SU-DHL-6 (cell line): Measurements from ENCODE around the gene SLC11A2.

Experiments
- CTCF ChIP-seq: fragments of 200-600 bp; sonication (generic); IDR thresholded peaks from one replicate; pipeline ENCODE4 v1.5.1; 2017; ENCODE audit warnings: antibody characterized with exemption, mild to moderate bottlenecking, low read length, moderate library complexity; ENCODE audit not compliant: insufficient read depth, poor library complexity, severe bottlenecking
- EZH2phosphoT487 ChIP-seq: fragments of 200-600 bp; sonication (generic), shearing (Covaris generic); conservative IDR thresholded peaks from 2 replicates; pipeline ENCODE4 v1.6.1; 2018; ENCODE audit warnings: mild to moderate bottlenecking, antibody characterized with exemption, low read length, moderate library complexity, mixed read lengths

GRCh38 chr12:51048661-51049251 is 22.6 kb upstream of the SLC11A2 start:
- TF ChIP-seq CTCF (no peak), EZH2phosphoT487 (no peak)
